SK-N-SH treated with all-trans-retinoic acid at 6 μM for 48 hours (cell line): ENCODE measurements around the gene GLIS1.

Source experiments
- ATAC-seq: fragments of 200-7000 bp; cut with Tn5 transposase; 3 replicates; pipeline ENCODE4 v1.9.1; 2020; ENCODE audit warnings: mild to moderate bottlenecking, moderate library complexity
- ARNTL ChIP-seq: fragments of 450-650 bp; formaldehyde crosslinking; IDR thresholded peaks from 2 replicates; pipeline ENCODE4 v1.5.0; 2020; ENCODE audit warnings: low read depth, mild to moderate bottlenecking, moderate library complexity, borderline replicate concordance
- BACH2 ChIP-seq: fragments of 250-450 bp; sonication (Bioruptor Pico); IDR thresholded peaks from 2 replicates; pipeline ENCODE4 v1.9.0; 2021; ENCODE audit warnings: mild to moderate bottlenecking, borderline replicate concordance
- CSDC2 ChIP-seq: fragments of 250-450 bp; sonication (Bioruptor Pico); IDR thresholded peaks from 2 replicates; pipeline ENCODE4 v1.5.0; 2020; ENCODE audit warnings: mild to moderate bottlenecking, moderate library complexity
- CSRNP3 ChIP-seq: fragments of 250-450 bp; sonication (Bioruptor Pico); IDR thresholded peaks from 2 replicates; pipeline ENCODE4 v1.5.1; 2021; ENCODE audit warnings: mild to moderate bottlenecking, moderate library complexity
- ISL1 ChIP-seq: fragments of 250-450 bp; sonication (Bioruptor Pico); IDR thresholded peaks from 2 replicates; pipeline ENCODE4 v2.1.2; 2022; ENCODE audit warnings: mild to moderate bottlenecking, moderate library complexity
- OSR1 ChIP-seq: fragments of 250-450 bp; sonication (Bioruptor Pico); IDR thresholded peaks from 2 replicates; pipeline ENCODE4 v1.8.0; 2022; ENCODE audit warnings: moderate library complexity, mild to moderate bottlenecking, inconsistent platforms
- PATZ1 ChIP-seq: fragments of 250-450 bp; sonication (Bioruptor Pico); IDR thresholded peaks from 2 replicates; pipeline ENCODE4 v1.8.0; 2020; ENCODE audit warnings: mild to moderate bottlenecking, moderate library complexity, borderline replicate concordance
- POU6F1 ChIP-seq: fragments of 250-450 bp; sonication (Bioruptor Pico); IDR thresholded peaks from 2 replicates; pipeline ENCODE4 v1.8.0; 2021; ENCODE audit warnings: low read depth, mild to moderate bottlenecking, moderate library complexity, borderline replicate concordance
- PPARA ChIP-seq: fragments of 250-450 bp; sonication (Bioruptor Pico); IDR thresholded peaks from 2 replicates; pipeline ENCODE4 v1.5.0; 2020; ENCODE audit warnings: mild to moderate bottlenecking, borderline replicate concordance
- RARB ChIP-seq: fragments of 250-450 bp; sonication (Bioruptor Pico); IDR thresholded peaks from 2 replicates; pipeline ENCODE4 v1.8.0; 2021; ENCODE audit warnings: mild to moderate bottlenecking, moderate library complexity
- SNAI2 ChIP-seq: fragments of 250-450 bp; sonication (Bioruptor Pico); IDR thresholded peaks from 2 replicates; pipeline ENCODE4 v1.5.0; 2020; ENCODE audit warnings: mild to moderate bottlenecking, moderate library complexity
- TCF4 ChIP-seq: fragments of 250-450 bp; sonication (Bioruptor Pico); IDR thresholded peaks from 2 replicates; pipeline ENCODE4 v1.8.0; 2021; ENCODE audit warnings: mild to moderate bottlenecking, moderate library complexity, borderline replicate concordance
- TOX ChIP-seq: fragments of 250-450 bp; sonication (Bioruptor Pico); IDR thresholded peaks from 2 replicates; pipeline ENCODE4 v1.8.0; 2021; ENCODE audit warnings: mild to moderate bottlenecking, moderate library complexity, borderline replicate concordance
- TSHZ2 ChIP-seq: fragments of 250-450 bp; sonication (Bioruptor Pico); IDR thresholded peaks from 2 replicates; pipeline ENCODE4 v1.5.0; 2020; ENCODE audit warnings: mild to moderate bottlenecking, moderate library complexity
- ZC3H10 ChIP-seq: fragments of 250-450 bp; sonication (Bioruptor Pico); IDR thresholded peaks from 2 replicates; pipeline ENCODE4 v1.5.1; 2021; ENCODE audit warnings: mild to moderate bottlenecking, moderate library complexity
- ZFP3 ChIP-seq: fragments of 250-450 bp; sonication (Bioruptor Pico); IDR thresholded peaks from 2 replicates; pipeline ENCODE4 v1.5.0; 2020; ENCODE audit warnings: mild to moderate bottlenecking, moderate library complexity
- ZFP30 ChIP-seq: fragments of 450-650 bp; formaldehyde crosslinking; IDR thresholded peaks from 2 replicates; pipeline ENCODE4 v1.5.0; 2022; ENCODE audit warnings: mild to moderate bottlenecking, moderate library complexity
- ZNF565 ChIP-seq: fragments of 450-650 bp; formaldehyde crosslinking; conservative IDR thresholded peaks from 2 replicates; pipeline ENCODE4 v1.5.0; 2020; ENCODE audit warnings: low read depth, mild to moderate bottlenecking, moderate library complexity
- ZNF70 ChIP-seq: fragments of 450-650 bp; formaldehyde crosslinking; IDR thresholded peaks from 2 replicates; pipeline ENCODE4 v1.5.0; 2020; ENCODE audit warnings: mild to moderate bottlenecking, moderate library complexity
- ZNF8 ChIP-seq: fragments of 450-650 bp; formaldehyde crosslinking; IDR thresholded peaks from 2 replicates; pipeline ENCODE4 v1.5.0; 2020; ENCODE audit warnings: mild to moderate bottlenecking, moderate library complexity

GLIS1 gene

GRCh38 chr1:53545663-53546408 lies 193.1 kb downstream of the GLIS1 start:
- no peak for ATAC-seq
- no peak for TF ChIP-seq ZC3H10 (CRISPR knock-in tag)
- no peak for TF ChIP-seq PPARA
- TF ChIP-seq ZFP3 (CRISPR knock-in tag), result no peak
- TF ChIP-seq ZNF70 (CRISPR knock-in tag), result no peak
- no peak for TF ChIP-seq TCF4 (CRISPR knock-in tag)
- no peak for TF ChIP-seq ARNTL (CRISPR knock-in tag)
- TF ChIP-seq CSDC2 (CRISPR knock-in tag), result no peak
- no peak for TF ChIP-seq ZNF8
- no peak for TF ChIP-seq OSR1 (CRISPR knock-in tag)
- TF ChIP-seq RARB (CRISPR knock-in tag), result no peak
- TF ChIP-seq SNAI2 (CRISPR knock-in tag), result no peak

- no peak for ATAC-seq
- no peak for TF ChIP-seq BACH2 (CRISPR knock-in tag)
- no peak for TF ChIP-seq ZNF565 (CRISPR knock-in tag)
- TF ChIP-seq TSHZ2 (CRISPR knock-in tag), result no peak
- TF ChIP-seq ZFP30 (CRISPR knock-in tag), result no peak
- TF ChIP-seq ZNF8, result no peak
- TF ChIP-seq PPARA, result no peak
Observed at GRCh38 chr1:53544728-53545515, 194.0 kb downstream of the GLIS1 start.

GRCh38 chr1:53543778-53544695 lies 194.9 kb downstream of the GLIS1 start:
- ATAC-seq, result peak; percentile 65
- TF ChIP-seq TOX, result no peak
- TF ChIP-seq PPARA, result no peak
- no peak for TF ChIP-seq ZC3H10 (CRISPR knock-in tag)
- no peak for TF ChIP-seq OSR1 (CRISPR knock-in tag)

GRCh38 chr1:53543130-53543777 lies 195.7 kb downstream of the GLIS1 start:
- ATAC-seq, result peak; percentile 8; the same call in 2 of the 3 replicates
- no peak for TF ChIP-seq POU6F1 (CRISPR knock-in tag)
- TF ChIP-seq ZNF565 (CRISPR knock-in tag), result no peak
- TF ChIP-seq CSDC2 (CRISPR knock-in tag), result no peak
- TF ChIP-seq OSR1 (CRISPR knock-in tag), result no peak
- no peak for TF ChIP-seq ZC3H10 (CRISPR knock-in tag)
- no peak for TF ChIP-seq PPARA
- no peak for TF ChIP-seq ZFP30 (CRISPR knock-in tag)
- no peak for TF ChIP-seq TSHZ2 (CRISPR knock-in tag)
- TF ChIP-seq TCF4 (CRISPR knock-in tag), result no peak
- no peak for TF ChIP-seq ISL1 (CRISPR knock-in tag)
- no peak for TF ChIP-seq CSRNP3 (CRISPR knock-in tag)
- no peak for TF ChIP-seq PATZ1 (CRISPR knock-in tag)
- TF ChIP-seq RARB (CRISPR knock-in tag), result no peak
